H7 (cell line): ENCODE results near the gene ZNF471. TPM values are rescaled to one million over a fixed set of nuclear protein-coding genes. Genes with fewer than 3 reads are reported as not detected.
A peak's percentile ranks its signal among the peaks of the same experiment; 100 is the strongest.

ENCODE experiments used
- DNase-seq: peaks from one replicate; pipeline ENCODE4 v3.0.0; 2012
- H3K27me3 ChIP-seq: 2 replicates; pipeline ENCODE4 v1.6.0; 2011; ENCODE audit warnings: mild to moderate bottlenecking, low read length; ENCODE audit not compliant: control insufficient read depth, insufficient read depth
- H3K36me3 ChIP-seq: replicated peaks from 2 replicates; pipeline ENCODE4 v1.5.1; 2011; ENCODE audit warnings: low read length; ENCODE audit not compliant: control insufficient read depth, insufficient read depth
- H3K4me3 ChIP-seq: 2 replicates; pipeline ENCODE4 v1.5.1; 2011; ENCODE audit warnings: low read depth, mild to moderate bottlenecking, control low read depth, low read length, moderate library complexity; ENCODE audit not compliant: insufficient read depth
- total RNA-seq: library from RNA; depleted of rRNA; stranded (reverse); fragments of >200 nt; shearing (Covaris generic); gene quantifications from 2 replicates; pipeline ENCODE4 v1.2.3, GENCODE V29; 2014; rRNA removed

Gene ZNF471
- total RNA-seq, result not detected in 2 replicates

- no peaks in the 10 kb centered on the region for H3K36me3 ChIP-seq
- no peaks in the 10 kb centered on the region for H3K27me3 ChIP-seq
- peak; percentile 12 for DNase-seq
- peak within 1 kb of the TSS; percentile 33; the same call in 1 of the 2 replicates for H3K4me3 ChIP-seq
Observed at GRCh38 chr19:56507446-56508289, at the start of gene ZNF471. Gene ZNF471, plus strand, starts transcription at chr19:56507855. Its CDS starts 3,717 bp downstream, at chr19:56511572.

GRCh38 chr19:56474308-56474707, 33.3 kb upstream of the ZNF471 start:
- H3K27me3 ChIP-seq, result no peaks in the 10 kb centered on the region
- no peaks in the 10 kb centered on the region for H3K36me3 ChIP-seq
- DNase-seq, result no peak
- H3K4me3 ChIP-seq, result no peak overlapping the region

GRCh38 chr19:56476093-56476492, 31.6 kb upstream of the ZNF471 start:
- no peak overlapping the region for H3K4me3 ChIP-seq
- no peaks in the 10 kb centered on the region for H3K27me3 ChIP-seq
- DNase-seq, result no peak
- no peaks in the 10 kb centered on the region for H3K36me3 ChIP-seq

GRCh38 chr19:56476651-56477428, 30.8 kb upstream of the ZNF471 start, which contains the start of gene ZNF667:
Gene ZNF667, minus strand, starts transcription at chr19:56477345. Its CDS starts 14,975 bp downstream, at chr19:56462370.
- no peaks in the 10 kb centered on the region for H3K27me3 ChIP-seq
- no peak within 1 kb of the TSS for H3K4me3 ChIP-seq
- H3K36me3 ChIP-seq, result no peaks in the 10 kb centered on the region
- DNase-seq, result peak; percentile 25

GRCh38 chr19:56477429-56478338, 30.0 kb upstream of the ZNF471 start:
- H3K4me3 ChIP-seq, result no peak overlapping the region
- H3K27me3 ChIP-seq, result no peaks in the 10 kb centered on the region
- H3K36me3 ChIP-seq, result no peaks in the 10 kb centered on the region
- DNase-seq, result no peak

- DNase-seq, result no peak
- Histone ChIP-seq H3K36me3 (no peaks in the 10 kb centered on the region), H3K27me3 (no peaks in the 10 kb centered on the region), H3K4me3 (no peak overlapping the region)
Observed at GRCh38 chr19:56491399-56491798, 16.3 kb upstream of the ZNF471 start.

GRCh38 chr19:56504581-56504980, 3.1 kb upstream of the ZNF471 start:
- H3K36me3 ChIP-seq, result no peaks in the 10 kb centered on the region
- H3K27me3 ChIP-seq, result no peaks in the 10 kb centered on the region
- no peak for DNase-seq
- H3K4me3 ChIP-seq, result no peak overlapping the region

- H3K36me3 ChIP-seq, result no peaks in the 10 kb centered on the region
- DNase-seq, result no peak
- peak overlapping the region; percentile 33; the same call in 1 of the 2 replicates for H3K4me3 ChIP-seq
- no peaks in the 10 kb centered on the region for H3K27me3 ChIP-seq
Observed at GRCh38 chr19:56508290-56508778, 679 bp downstream of the ZNF471 start.

- DNase-seq, result no peak
- H3K27me3 ChIP-seq, result no peaks in the 10 kb centered on the region
- no peaks in the 10 kb centered on the region for H3K36me3 ChIP-seq
- no peak overlapping the region for H3K4me3 ChIP-seq
Observed at GRCh38 chr19:56525214-56525860, 17.7 kb downstream of the ZNF471 start.

- Histone ChIP-seq H3K27me3 (no peaks in the 10 kb centered on the region; the same call in 1 of the 2 replicates), H3K4me3 (no peak overlapping the region), H3K36me3 (no peaks in the 10 kb centered on the region; the same call in 1 of the 2 replicates)
- no peak for DNase-seq
Observed at GRCh38 chr19:56537442-56537841, 29.8 kb downstream of the ZNF471 start.

- H3K4me3 ChIP-seq, result peak overlapping the region; percentile 59
- H3K27me3 ChIP-seq, result no peaks in the 10 kb centered on the region; the same call in 1 of the 2 replicates
- peak; percentile 12 for DNase-seq
- no peaks in the 10 kb centered on the region; the same call in 1 of the 2 replicates for H3K36me3 ChIP-seq
Observed at GRCh38 chr19:56538254-56538760, 30.7 kb downstream of the ZNF471 start.

GRCh38 chr19:56538761-56539263, 31.2 kb downstream of the ZNF471 start, which contains the start of gene ZFP28:
Gene ZFP28, plus strand, starts transcription at chr19:56538948. Its CDS starts 71 bp downstream, at chr19:56539019.
- peak within 1 kb of the TSS; percentile 59 for H3K4me3 ChIP-seq
- DNase-seq, result peak; percentile 19
- H3K36me3 ChIP-seq, result no peaks in the 10 kb centered on the region; the same call in 1 of the 2 replicates
- no peaks in the 10 kb centered on the region; the same call in 1 of the 2 replicates for H3K27me3 ChIP-seq

GRCh38 chr19:56543776-56544175, 36.1 kb downstream of the ZNF471 start:
- Histone ChIP-seq H3K4me3 (no peak overlapping the region), H3K36me3 (no peaks in the 10 kb centered on the region; the same call in none of the 2 replicates), H3K27me3 (no peaks in the 10 kb centered on the region; the same call in 1 of the 2 replicates)
- DNase-seq, result no peak
